Fibroblast of skin of scalp (primary cell): ENCODE measurements around the gene MRO.
"Not testable (repeated sequence)": the region's sequence is repeated elsewhere in the genome, so short reads cannot be mapped to it uniquely, and the experiment has no call there.

Source experiments
- DNase-seq: peaks from one replicate; pipeline ENCODE4 v3.0.0-alpha.2; 2013

The MRO gene

GRCh38 chr18:50833496-50833895 is 13.7 kb upstream of the MRO start:
- DNase-seq = not testable (repeated sequence)

DNA sequence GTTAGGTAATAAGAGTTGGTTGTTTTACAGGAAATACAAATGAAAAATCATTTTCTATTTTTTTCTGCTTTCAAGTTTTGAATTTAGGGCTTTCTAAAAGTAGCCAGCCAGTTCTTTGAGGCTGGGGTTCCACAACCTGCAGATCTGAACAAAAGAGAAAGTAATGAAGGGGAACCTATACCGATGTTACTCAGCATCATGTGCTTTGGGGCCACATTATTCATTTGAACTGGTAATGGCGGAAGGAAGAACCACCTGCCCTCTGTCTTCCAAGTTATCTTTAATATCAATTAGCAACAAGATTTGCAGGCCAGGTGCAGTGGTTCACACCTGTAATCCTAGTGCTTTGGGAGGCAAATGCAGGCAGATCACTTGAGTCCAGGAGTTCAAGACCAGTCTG is 12.9 kb upstream of the MRO start:
- DNase-seq = no peak

DNA sequence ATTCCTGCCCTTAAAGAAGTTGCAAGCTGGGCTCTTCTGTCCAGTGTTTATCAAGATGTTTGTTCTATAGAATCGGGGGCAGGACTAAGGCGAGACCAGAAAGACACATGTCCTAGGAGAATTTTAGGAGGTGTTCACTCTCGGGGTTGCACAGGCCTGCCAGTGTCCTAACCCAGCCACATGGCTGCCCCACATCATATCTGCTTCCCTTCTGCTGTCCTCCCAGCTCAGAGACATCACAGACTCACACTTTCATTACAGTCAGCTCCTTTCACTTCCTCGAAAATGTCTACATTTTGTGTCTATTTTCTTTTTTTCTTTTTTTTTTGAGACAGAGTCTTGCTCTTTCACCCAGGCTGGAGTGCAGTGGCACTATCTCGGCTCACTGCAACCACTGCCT is 10.7 kb upstream of the MRO start:
- DNase-seq = no peak

GRCh38 chr18:50829644-50830043 is 9.8 kb upstream of the MRO start:
- no peak for DNase-seq

DNA sequence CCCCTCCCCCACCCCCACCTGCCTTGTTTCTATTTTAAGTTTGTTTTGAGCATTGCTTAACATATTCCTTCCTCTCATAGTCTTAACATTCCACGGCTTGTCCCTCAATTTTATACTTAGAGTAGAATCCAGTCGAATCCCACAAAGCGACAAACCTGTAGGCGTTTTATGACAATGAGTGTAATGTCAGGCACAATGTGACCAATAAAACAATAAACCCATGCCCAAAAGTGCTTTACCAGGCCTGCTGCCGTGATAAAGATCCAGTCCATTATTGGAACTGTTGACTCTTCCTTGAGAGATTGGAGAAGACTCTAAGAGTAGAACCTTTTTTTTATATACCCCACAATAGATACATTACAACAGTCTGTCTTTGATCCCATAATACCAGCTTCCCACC is 6.2 kb upstream of the MRO start:
- no peak for DNase-seq

- DNase-seq = no peak
Measured at GRCh38 chr18:50825621-50826020, 5.8 kb upstream of the MRO start.

GRCh38 chr18:50822756-50823155 is 2.9 kb upstream of the MRO start:
- DNase-seq = no peak

DNA sequence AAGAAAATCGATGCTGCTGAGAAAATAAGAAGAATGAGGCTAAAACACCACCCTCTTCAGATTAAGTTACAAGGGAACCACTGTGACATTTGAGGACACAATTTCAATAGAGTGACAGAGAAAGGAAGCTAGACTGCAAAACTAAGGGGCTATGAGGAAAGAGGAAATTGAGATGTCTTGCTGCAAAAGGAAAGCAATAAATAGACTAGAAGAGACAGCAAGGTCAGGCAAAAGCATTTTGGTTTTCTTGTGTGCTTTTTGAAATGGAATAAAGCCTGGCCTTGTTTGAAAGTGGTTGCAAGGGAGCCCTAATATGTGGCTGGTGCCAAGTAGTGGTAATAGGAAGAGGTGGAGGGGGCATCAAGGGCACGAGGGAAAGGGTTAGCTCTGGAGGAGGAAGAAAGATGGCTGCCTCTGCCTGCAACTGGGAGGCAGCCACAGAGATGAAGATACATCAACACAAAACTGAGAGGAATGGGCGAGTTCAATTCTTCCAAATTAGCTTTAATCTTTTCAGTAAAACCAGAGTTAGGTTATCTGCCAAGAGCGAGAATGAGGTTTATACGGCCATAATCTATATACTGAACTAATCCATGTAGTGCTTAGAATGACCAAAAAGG is 1.2 kb upstream of the MRO start:
- no peak for DNase-seq

DNA sequence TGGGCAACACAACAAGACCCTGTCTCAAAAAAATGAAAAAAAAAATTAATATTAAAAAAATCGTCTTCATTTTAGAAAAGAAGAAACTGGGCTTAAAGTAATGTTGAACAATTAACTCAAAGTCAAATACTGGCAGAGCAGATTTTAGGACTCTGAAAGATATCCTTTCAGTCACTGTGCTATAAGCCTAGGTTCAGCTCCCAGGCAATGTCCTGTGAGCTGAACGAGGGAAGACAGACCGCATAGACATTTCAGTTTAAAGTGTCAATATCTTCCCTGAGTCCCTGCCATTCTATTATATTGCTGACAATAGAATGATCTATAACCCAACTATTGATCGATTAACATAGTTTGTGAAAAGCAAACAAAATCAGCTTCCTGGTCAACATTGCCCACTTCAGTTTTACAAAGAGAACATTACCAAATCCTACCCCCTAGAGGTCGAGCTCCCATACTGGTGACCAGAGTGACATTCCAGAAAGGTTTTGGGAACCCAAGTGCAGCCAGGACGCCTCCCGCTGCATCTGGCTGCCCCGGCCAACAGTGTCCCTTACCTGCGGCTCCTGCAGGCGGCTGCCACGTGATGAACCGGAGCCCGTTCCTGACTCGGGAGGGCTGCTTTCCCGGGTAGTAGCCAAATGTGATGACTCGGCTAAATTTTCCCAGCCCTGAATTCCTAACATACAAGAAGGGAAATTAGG is 639 bp downstream of the MRO start:
- peak; percentile 21 for DNase-seq

GRCh38 chr18:50816419-50817166 is 3.2 kb downstream of the MRO start:
- DNase-seq = no peak

DNA sequence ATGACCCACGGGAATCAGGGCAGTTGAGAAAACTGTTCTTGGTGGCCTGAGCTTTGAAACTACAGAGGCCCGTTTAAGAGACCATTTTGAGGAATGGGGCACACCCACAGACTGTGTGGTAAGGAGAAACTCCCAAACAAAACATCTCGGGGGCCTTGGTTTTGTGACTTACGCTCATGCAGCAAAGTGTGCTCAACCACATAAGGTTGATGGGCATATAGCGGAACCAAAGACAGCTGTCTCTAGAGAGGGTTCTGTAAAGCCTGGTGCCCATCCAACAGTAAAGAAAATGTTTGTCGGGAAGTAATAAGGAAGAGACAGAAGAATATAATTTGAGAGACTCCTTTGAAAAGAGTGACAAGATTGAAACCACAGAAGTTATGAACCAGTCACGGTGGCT is 5.4 kb downstream of the MRO start:
- DNase-seq = no peak

- no peak for DNase-seq
Measured at GRCh38 chr18:50813353-50813752, 6.5 kb downstream of the MRO start.

DNA sequence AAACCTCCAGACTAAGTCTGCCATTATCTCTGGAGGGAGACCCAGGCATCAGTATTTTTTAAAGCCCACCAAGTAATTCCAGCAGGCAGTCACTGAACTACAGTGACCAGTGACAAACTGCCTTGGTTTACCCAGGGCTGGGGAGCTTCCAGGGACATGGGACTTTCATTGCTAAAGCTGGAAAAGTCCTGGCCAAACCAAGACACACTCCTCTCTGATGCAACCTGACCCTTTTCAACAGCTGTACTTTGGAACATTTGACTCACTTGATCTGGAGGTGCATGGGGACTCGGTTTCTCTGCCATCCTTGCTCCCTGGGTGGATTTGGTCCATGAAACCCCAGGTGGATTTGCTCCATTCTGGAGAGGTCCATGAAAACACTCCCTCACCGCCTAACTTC is 7.0 kb downstream of the MRO start:
- no peak for DNase-seq

- DNase-seq = no peak
Measured at GRCh38 chr18:50807176-50807575, 12.6 kb downstream of the MRO start.

GRCh38 chr18:50806208-50806616 is 13.6 kb downstream of the MRO start:
- no peak for DNase-seq

GRCh38 chr18:50805732-50806131 is 14.1 kb downstream of the MRO start:
- no peak for DNase-seq

GRCh38 chr18:50803592-50803991 is 16.2 kb downstream of the MRO start:
- DNase-seq = no peak

DNA sequence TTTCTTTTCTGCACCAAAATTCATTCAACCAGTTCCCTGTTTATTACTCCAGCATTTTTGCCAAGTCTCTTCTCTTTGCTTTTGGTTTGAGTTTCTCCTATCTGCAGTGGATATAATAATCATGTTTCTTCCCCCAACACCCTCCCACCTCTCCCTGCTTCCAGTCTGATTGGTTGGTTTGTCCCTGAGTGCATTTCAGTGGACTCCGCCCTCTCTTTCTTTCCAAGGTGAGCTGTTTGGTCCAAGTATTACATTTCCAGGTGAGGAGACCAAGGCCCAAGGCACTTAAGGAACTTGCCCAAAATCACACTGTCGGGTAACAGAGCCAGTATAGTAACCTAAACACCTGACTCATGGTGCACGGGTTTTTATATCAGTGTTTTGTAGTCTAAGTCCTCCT is 17.7 kb downstream of the MRO start:
- DNase-seq = no peak

DNA sequence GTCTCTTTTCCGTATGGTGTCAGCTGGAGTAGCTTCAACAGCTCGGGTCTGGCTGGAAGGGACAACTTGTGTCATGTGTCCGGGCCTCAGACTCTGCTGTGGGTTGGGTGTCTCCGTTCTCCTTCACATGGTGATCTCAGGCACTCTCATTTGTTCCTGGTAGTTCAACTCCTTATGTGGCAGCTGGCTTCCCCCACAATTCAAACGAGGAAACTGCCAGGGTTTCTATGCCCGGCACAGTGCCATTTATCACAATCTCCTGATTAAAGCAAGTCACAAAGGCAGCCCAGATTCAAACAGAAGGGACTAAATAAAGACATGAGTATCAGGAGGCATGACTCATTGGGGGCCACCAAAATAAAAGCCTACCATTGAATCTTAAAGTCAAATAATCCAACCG is 22.7 kb downstream of the MRO start:
- no peak for DNase-seq

GRCh38 chr18:50796495-50796894 is 23.3 kb downstream of the MRO start:
- DNase-seq = no peak

DNA sequence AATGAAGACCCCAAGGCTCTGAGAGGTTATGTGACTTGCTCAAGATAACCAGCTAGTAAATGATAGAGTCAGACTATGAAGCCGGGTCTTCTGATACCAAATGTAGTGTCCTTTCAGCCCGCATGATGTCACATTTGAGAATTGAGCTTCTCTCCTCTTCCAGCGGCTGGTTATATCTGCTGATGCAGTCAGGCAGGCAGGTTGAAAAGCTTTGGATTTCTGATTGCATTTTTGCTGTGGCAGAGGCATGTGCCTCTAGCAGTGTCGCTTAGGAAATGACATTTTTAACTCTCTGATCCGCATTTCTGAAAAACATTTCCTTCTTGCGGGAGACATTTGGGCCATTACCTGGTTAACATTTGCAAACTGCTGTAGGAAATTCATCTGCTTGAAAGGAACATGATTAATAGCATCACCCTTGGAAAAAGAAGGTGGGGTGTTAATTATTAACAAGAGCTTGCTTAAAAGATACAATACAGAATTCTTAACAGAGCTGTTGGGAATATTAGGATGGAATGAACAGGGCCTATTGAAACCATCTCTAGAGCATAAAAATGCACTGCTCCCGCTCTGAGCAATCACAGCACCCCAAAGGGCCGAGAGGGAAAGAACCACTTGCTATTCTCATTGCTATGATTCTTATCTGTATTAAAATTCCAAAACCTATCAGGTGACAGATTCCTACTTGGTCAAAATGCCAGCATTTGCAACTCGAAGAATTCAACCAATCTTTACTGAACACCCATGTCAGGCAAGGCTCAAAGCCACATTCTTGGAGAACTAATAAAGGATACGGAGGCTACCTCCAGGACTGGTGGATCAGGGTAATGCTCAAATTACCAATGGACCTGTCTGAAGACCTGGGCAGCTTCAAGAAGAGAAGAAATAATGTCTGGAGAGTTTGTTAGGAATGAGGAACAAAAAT is 25.9 kb downstream of the MRO start:
- no peak for DNase-seq

GRCh38 chr18:50792885-50793284 is 26.9 kb downstream of the MRO start:
- DNase-seq = no peak
